Colonic mucosa (tissue), 4 donors: ENCODE data around the gene EXOSC5. TPM values are rescaled to one million over a fixed set of nuclear protein-coding genes. Genes with fewer than 3 reads are reported as not detected.
A peak's percentile ranks its signal among the peaks of the same experiment; 100 is the strongest.

Experiments used
- DNase-seq: peaks from one replicate; pipeline ENCODE4 v3.0.0-alpha.2; 2020
- H3K27ac ChIP-seq: fragments of 200-600 bp; one replicate; pipeline ENCODE4 v1.8.0; 2021
- H3K27me3 ChIP-seq: fragments of 200-600 bp; one replicate; pipeline ENCODE4 v1.8.0; 2021
- H3K36me3 ChIP-seq: fragments of 200-600 bp; one replicate; pipeline ENCODE4 v1.8.0; 2021
- H3K4me1 ChIP-seq: fragments of 200-600 bp; one replicate; pipeline ENCODE4 v1.8.0; 2021; ENCODE audit warnings: mild to moderate bottlenecking
- H3K4me3 ChIP-seq: fragments of 200-600 bp; one replicate; pipeline ENCODE4 v1.8.0; 2021
- H3K9ac ChIP-seq, 2 donors: one replicate each; pipeline ENCODE4 v1.7.0; 2013; ENCODE audit warnings: control low read depth in 2 of 2, low read depth in 2 of 2, low read length in 2 of 2
- H3K9me3 ChIP-seq: fragments of 200-600 bp; one replicate; pipeline ENCODE4 v1.8.0; 2021
- CTCF ChIP-seq: fragments of 200-600 bp; IDR thresholded peaks from one replicate; pipeline ENCODE4 v1.8.0; 2022; ENCODE audit warnings: antibody characterized with exemption, mild to moderate bottlenecking
- intact Hi-C: fragments of 100-400 bp; cut with DNase I; formaldehyde crosslinking; loops from one replicate; pipeline ENCODE4 v1.14.1; 2022
- total RNA-seq, 2 donors: library from RNA; stranded (reverse); fragmentation: NEBNext Ultra II Directional in 1 of 2; extraction: Animal tissue kit (Norgen Biotek cat#: 25700) in 1 of 2; gene quantifications; one replicate each; pipeline ENCODE4 v1.2.1, GENCODE V29; 2021
- donor health status: healthy.
- donor health status: DM: no; HTN: no; CAD: no.
- donor health status: DM: no; HTN: no; CAD: no.

Gene EXOSC5
- total RNA-seq: 10 to 100 TPM; 11.5 to 33.5 TPM

- peak within 1 kb of the TSS; percentile 83 for H3K4me3 ChIP-seq
- no peak for TF ChIP-seq CTCF
- H3K9ac ChIP-seq: peak within 1 kb of the TSS; percentile 71 to 98
- intact Hi-C loops: loop anchor here (5.0 kb wide), 1 partner anchor 35 kb away; no protein-coding TSS in a partner anchor
- H3K9me3 ChIP-seq: no peaks in the 10 kb centered on the region
- H3K27ac ChIP-seq: peak within 1 kb of the TSS; percentile 74
- peaks cover 6% of the 10 kb centered on the region for H3K4me1 ChIP-seq
- H3K36me3 ChIP-seq: no peaks in the 10 kb centered on the region
- peak; percentile 99 for DNase-seq
- H3K27me3 ChIP-seq: no peaks in the 10 kb centered on the region
Measured at GRCh38 chr19:41397086-41398049, at the start of gene EXOSC5, which contains the start of gene BCKDHA. Gene EXOSC5 (minus strand): TSS chr19:41397359. CDS start chr19:41397328, 31 bp downstream. Gene BCKDHA (plus strand): TSS chr19:41397818. CDS start chr19:41397828, 10 bp downstream.

DNA sequence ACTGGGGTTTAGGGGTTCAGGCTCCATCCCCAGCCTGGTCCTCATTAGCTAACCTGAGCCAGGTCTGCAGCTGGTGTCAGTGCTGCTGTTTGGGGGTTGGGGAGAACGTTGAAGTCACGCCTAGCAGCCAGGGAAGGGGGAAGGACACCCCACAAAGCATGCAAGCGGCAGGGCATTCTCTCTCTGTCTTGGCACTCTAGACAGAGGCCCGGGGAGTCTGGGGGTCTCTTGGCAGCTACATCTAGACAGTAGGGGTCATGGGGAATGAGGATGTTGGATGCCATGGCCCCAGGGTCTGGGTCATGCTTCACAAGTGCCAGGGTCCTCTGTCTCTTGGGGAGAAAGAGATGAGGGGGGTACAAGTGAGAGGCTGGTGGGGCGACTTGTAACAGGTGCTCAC, 48.4 kb upstream of the EXOSC5 start:
- Histone ChIP-seq H3K36me3 (no peaks in the 10 kb centered on the region), H3K4me3 (no peak overlapping the region), H3K9me3 (no peaks in the 10 kb centered on the region), H3K9ac (no peak overlapping the region), H3K27me3 (no peaks in the 10 kb centered on the region), H3K4me1 (no peaks in the 10 kb centered on the region), H3K27ac (no peak overlapping the region)
- DNase-seq: no peak
- intact Hi-C loops: loop anchor here (10.0 kb wide), 1 partner anchor 101 kb away; no protein-coding TSS in a partner anchor
- no peak for TF ChIP-seq CTCF

GRCh38 chr19:41443813-41444455, 46.8 kb upstream of the EXOSC5 start:
- Histone ChIP-seq H3K4me3 (no peak overlapping the region), H3K4me1 (peaks cover 2% of the 10 kb centered on the region), H3K9me3 (no peaks in the 10 kb centered on the region), H3K27me3 (no peaks in the 10 kb centered on the region), H3K9ac (no peak overlapping the region), H3K27ac (no peak overlapping the region), H3K36me3 (no peaks in the 10 kb centered on the region)
- intact Hi-C loops: loop anchor here (10.0 kb wide), 1 partner anchor 99 kb away; no protein-coding TSS in a partner anchor
- TF ChIP-seq CTCF: no peak
- DNase-seq: no peak

GRCh38 chr19:41442473-41443355, 45.6 kb upstream of the EXOSC5 start, which contains the start of gene ERICH4:
Gene ERICH4 (plus strand): TSS chr19:41443156. CDS start chr19:41443170, 14 bp downstream.
- Histone ChIP-seq H3K36me3 (no peaks in the 10 kb centered on the region), H3K4me1 (peaks cover 3% of the 10 kb centered on the region), H3K27ac (no peak within 1 kb of the TSS), H3K9ac (no peak within 1 kb of the TSS), H3K4me3 (no peak within 1 kb of the TSS), H3K9me3 (no peaks in the 10 kb centered on the region), H3K27me3 (no peaks in the 10 kb centered on the region)
- intact Hi-C loops: loop anchor here (10.0 kb wide), 1 partner anchor 98 kb away; no protein-coding TSS in a partner anchor
- no peak for DNase-seq
- no peak for TF ChIP-seq CTCF
